Smooth muscle cell (in vitro differentiated cells): ENCODE results near the gene WHAMM. TPM values are rescaled to one million over a fixed set of nuclear protein-coding genes. Genes with fewer than 3 reads are reported as not detected.

Experiments used
- DNase-seq: peaks from one replicate; lab custom pipeline; 2025; ENCODE audit not compliant: unreplicated experiment; lab: John Stamatoyannopoulos, UW
- H2AFZ ChIP-seq: fragments of 200-600 bp; sonication (generic); 2 replicates; pipeline ENCODE4 v1.6.0; 2016; ENCODE audit warnings: antibody characterized with exemption, low read depth, mild to moderate bottlenecking
- H3F3A ChIP-seq: fragments of 200-600 bp; sonication (generic); 2 replicates; pipeline ENCODE4 v1.6.0; 2017; ENCODE audit warnings: antibody characterized with exemption, low read depth
- H3K27ac ChIP-seq: fragments of 200-600 bp; sonication (generic); 2 replicates; pipeline ENCODE4 v1.5.1; 2016; ENCODE audit warnings: low read depth, mild to moderate bottlenecking
- H3K27me3 ChIP-seq: fragments of 200-600 bp; sonication (generic); 2 replicates; pipeline ENCODE4 v1.6.1; 2016; ENCODE audit warnings: low read depth, mild to moderate bottlenecking
- H3K36me3 ChIP-seq: fragments of 200-600 bp; sonication (generic); 2 replicates; pipeline ENCODE4 v1.5.1; 2016; ENCODE audit warnings: low read depth
- H3K4me1 ChIP-seq: fragments of 200-600 bp; sonication (generic); 2 replicates; pipeline ENCODE4 v1.5.1; 2016; ENCODE audit warnings: low read depth
- H3K4me2 ChIP-seq: fragments of 200-600 bp; sonication (generic); 2 replicates; pipeline ENCODE4 v1.6.0; 2016; ENCODE audit warnings: mild to moderate bottlenecking
- H3K4me3 ChIP-seq: fragments of 200-600 bp; sonication (generic); 2 replicates; pipeline ENCODE4 v1.5.1; 2016; ENCODE audit warnings: mild to moderate bottlenecking
- H3K79me2 ChIP-seq: fragments of 200-600 bp; sonication (generic); 2 replicates; pipeline ENCODE4 v1.6.0; 2016; ENCODE audit warnings: low read depth, mild to moderate bottlenecking
- H3K9ac ChIP-seq: fragments of 200-600 bp; sonication (generic); 2 replicates; pipeline ENCODE4 v1.6.0; 2016; ENCODE audit warnings: low read depth
- H3K9me3 ChIP-seq: fragments of 200-600 bp; sonication (generic); replicated peaks from 2 replicates; pipeline ENCODE4 v1.5.1; 2016; ENCODE audit warnings: low read depth
- H4K20me1 ChIP-seq: fragments of 200-600 bp; sonication (generic); 2 replicates; pipeline ENCODE4 v1.6.0; 2016; ENCODE audit warnings: low read depth
- CTCF ChIP-seq: fragments of 200-600 bp; sonication (generic); IDR thresholded peaks from 2 replicates; pipeline ENCODE4 v1.5.1; 2017; ENCODE audit warnings: borderline replicate concordance, mild to moderate bottlenecking, antibody characterized with exemption; ENCODE audit not compliant: insufficient read depth, poor library complexity, severe bottlenecking
- WGBS: methylation state at CpG from one replicate; pipeline ENCODE4 v1.1.7; 2016; ENCODE audit warnings: low lambda C conversion rate; 5-methylcytosine and 5-hydroxymethylcytosine counted together
- polyA plus RNA-seq: library from polyadenylated mRNA; unstranded; fragments of >200 nt; fragmentation: Nextera tagmentation; extraction: Ambion mirVana; gene quantifications from 2 replicates; pipeline ENCODE4 v1.2.1, GENCODE V29; 2016
- total RNA-seq: library from RNA; depleted of rRNA; stranded (reverse); fragments of >200 nt; gene quantifications from 2 replicates; pipeline ENCODE4 v1.2.3, GENCODE V29; 2014

WHAMM gene
- total and polyA plus RNA-seq, 2 experiments from 2014 or later: 2.2 to 4.1 TPM

GRCh38 chr15:82871358-82871757, 61.9 kb downstream of the WHAMM start:
- no peak for TF ChIP-seq CTCF
- Histone ChIP-seq H3K79me2 (no peaks in the 10 kb centered on the region), H2AFZ (peak overlapping the region; percentile 21), H3K27me3 (no peaks in the 10 kb centered on the region), H4K20me1 (no peaks in the 10 kb centered on the region), H3F3A (no peaks in the 10 kb centered on the region), H3K27ac (no peak overlapping the region), H3K9me3 (no peaks in the 10 kb centered on the region), H3K4me3 (no peak overlapping the region), H3K36me3 (no peaks in the 10 kb centered on the region), H3K4me2 (peak overlapping the region; percentile 65), H3K4me1 (no peaks in the 10 kb centered on the region), H3K9ac (no peak overlapping the region)
- 30% methylated on average over 5 of the region's 5 CpGs for WGBS
- no peak for DNase-seq

- Histone ChIP-seq H3K9me3 (no peaks in the 10 kb centered on the region), H3K4me2 (no peak overlapping the region), H3K79me2 (no peaks in the 10 kb centered on the region), H3K4me3 (no peak overlapping the region), H3K27me3 (no peaks in the 10 kb centered on the region), H2AFZ (no peak overlapping the region), H3K4me1 (no peaks in the 10 kb centered on the region), H3K27ac (no peak overlapping the region), H3K36me3 (no peaks in the 10 kb centered on the region), H3K9ac (no peak overlapping the region), H3F3A (no peaks in the 10 kb centered on the region), H4K20me1 (no peaks in the 10 kb centered on the region)
- TF ChIP-seq CTCF: no peak
- 90% methylated on average over 7 of the region's 7 CpGs for WGBS
- DNase-seq: no peak
Observed at GRCh38 chr15:82871832-82872484, 62.5 kb downstream of the WHAMM start.

- TF ChIP-seq CTCF: no peak
- Histone ChIP-seq H3K4me1 (no peaks in the 10 kb centered on the region), H3K27ac (no peak overlapping the region), H3K27me3 (no peaks in the 10 kb centered on the region), H3K9ac (no peak overlapping the region), H3K4me3 (no peak overlapping the region), H3K4me2 (no peak overlapping the region), H3K36me3 (no peaks in the 10 kb centered on the region), H3F3A (no peaks in the 10 kb centered on the region), H3K9me3 (no peaks in the 10 kb centered on the region), H4K20me1 (no peaks in the 10 kb centered on the region), H3K79me2 (no peaks in the 10 kb centered on the region), H2AFZ (no peak overlapping the region)
- DNase-seq: no peak
- 87% methylated on average over 7 of the region's 7 CpGs for WGBS
Observed at GRCh38 chr15:82873000-82873680, 63.7 kb downstream of the WHAMM start.
